Measurements from ENCODE around the gene TMTC2. TPM values are rescaled to one million over a fixed set of nuclear protein-coding genes. Genes with fewer than 3 reads are reported as not detected.

Gene TMTC2
- total RNA-seq, 2 donors from 2014 or later: 2.9 to 3.2 TPM

- no peaks in the 10 kb centered on the region for H3K4me1 ChIP-seq
- no peaks in the 10 kb centered on the region for H3K9me3 ChIP-seq
- no peaks in the 10 kb centered on the region for H3K27me3 ChIP-seq
- no peak overlapping the region for H3K27ac ChIP-seq
- no peaks in the 10 kb centered on the region for H3K36me3 ChIP-seq
- TF ChIP-seq, protein P1, sequence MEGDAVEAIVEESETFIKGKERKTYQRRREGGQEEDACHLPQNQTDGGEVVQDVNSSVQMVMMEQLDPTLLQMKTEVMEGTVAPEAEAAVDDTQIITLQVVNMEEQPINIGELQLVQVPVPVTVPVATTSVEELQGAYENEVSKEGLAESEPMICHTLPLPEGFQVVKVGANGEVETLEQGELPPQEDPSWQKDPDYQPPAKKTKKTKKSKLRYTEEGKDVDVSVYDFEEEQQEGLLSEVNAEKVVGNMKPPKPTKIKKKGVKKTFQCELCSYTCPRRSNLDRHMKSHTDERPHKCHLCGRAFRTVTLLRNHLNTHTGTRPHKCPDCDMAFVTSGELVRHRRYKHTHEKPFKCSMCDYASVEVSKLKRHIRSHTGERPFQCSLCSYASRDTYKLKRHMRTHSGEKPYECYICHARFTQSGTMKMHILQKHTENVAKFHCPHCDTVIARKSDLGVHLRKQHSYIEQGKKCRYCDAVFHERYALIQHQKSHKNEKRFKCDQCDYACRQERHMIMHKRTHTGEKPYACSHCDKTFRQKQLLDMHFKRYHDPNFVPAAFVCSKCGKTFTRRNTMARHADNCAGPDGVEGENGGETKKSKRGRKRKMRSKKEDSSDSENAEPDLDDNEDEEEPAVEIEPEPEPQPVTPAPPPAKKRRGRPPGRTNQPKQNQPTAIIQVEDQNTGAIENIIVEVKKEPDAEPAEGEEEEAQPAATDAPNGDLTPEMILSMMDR (IDR thresholded peaks at IDR 0.05): no peak
- DNase-seq (ENCODE audit: low spot score): no peak
- H3K4me3 ChIP-seq: no peak overlapping the region
These were observed 12.2 kb downstream of the TMTC2 start for GRCh38 chr12:82698708-82699564.

DNA sequence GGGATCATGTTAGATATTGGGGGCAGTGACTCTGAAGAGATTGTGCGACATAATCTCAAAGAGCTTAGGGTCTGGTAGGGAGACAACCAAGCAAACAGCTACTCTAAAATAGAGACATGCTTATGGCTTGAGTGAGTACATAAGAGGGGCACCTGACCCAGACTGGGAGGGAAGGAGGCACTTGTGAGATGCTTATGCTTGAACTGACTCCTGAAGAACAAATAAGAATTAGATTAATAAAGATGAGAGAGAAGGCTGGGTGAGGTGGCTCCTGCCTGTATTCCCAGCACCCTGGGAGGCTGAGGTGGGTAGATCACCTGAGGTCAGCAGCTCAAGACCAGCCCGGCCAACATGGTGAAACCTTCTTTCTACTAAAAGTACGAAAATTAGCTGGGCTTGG lies 19.1 kb downstream of the TMTC2 start:
- H3K4me3 ChIP-seq: no peak overlapping the region
- no peaks in the 10 kb centered on the region for H3K9me3 ChIP-seq
- H3K27ac ChIP-seq: no peak overlapping the region
- H3K27me3 ChIP-seq: no peaks in the 10 kb centered on the region
- DNase-seq (ENCODE audit: low spot score): no peak
- TF ChIP-seq, protein P1 (IDR thresholded peaks at IDR 0.05): no peak
- H3K36me3 ChIP-seq: no peaks in the 10 kb centered on the region
- no peaks in the 10 kb centered on the region for H3K4me1 ChIP-seq

- no peak overlapping the region for H3K27ac ChIP-seq
- TF ChIP-seq, protein P1 (IDR thresholded peaks at IDR 0.05): no peak
These were observed 21.6 kb downstream of the TMTC2 start for GRCh38 chr12:82708061-82708879.

GRCh38 chr12:82709794-82710355 lies 23.2 kb downstream of the TMTC2 start:
- Histone ChIP-seq H3K4me1 (no peaks in the 10 kb centered on the region), H3K4me3 (no peak overlapping the region), H3K27ac (no peak overlapping the region), H3K9me3 (no peaks in the 10 kb centered on the region), H3K27me3 (no peaks in the 10 kb centered on the region), H3K36me3 (no peaks in the 10 kb centered on the region)
- no peak for DNase-seq (ENCODE audit: low spot score)
- TF ChIP-seq, protein P1 (IDR thresholded peaks at IDR 0.05): no peak

More at GRCh38 chr12:82708061-82708879, 21.6 kb downstream of the TMTC2 start:
- no peak for DNase-seq (ENCODE audit: low spot score)
- H3K4me3 ChIP-seq: no peak overlapping the region
- H3K36me3 ChIP-seq: no peaks in the 10 kb centered on the region
- H3K4me1 ChIP-seq: no peaks in the 10 kb centered on the region
- H3K9me3 ChIP-seq: no peaks in the 10 kb centered on the region
- no peaks in the 10 kb centered on the region for H3K27me3 ChIP-seq

- Histone ChIP-seq H3K27ac (no peak overlapping the region), H3K9me3 (no peaks in the 10 kb centered on the region), H3K36me3 (no peaks in the 10 kb centered on the region), H3K4me1 (no peaks in the 10 kb centered on the region), H3K4me3 (no peak overlapping the region), H3K27me3 (no peaks in the 10 kb centered on the region)
- no peak for DNase-seq (ENCODE audit: low spot score)
- TF ChIP-seq, protein P1 (IDR thresholded peaks at IDR 0.05): no peak
These were observed 24.0 kb downstream of the TMTC2 start for GRCh38 chr12:82710741-82711140.
